WTC11 (cell line): ENCODE measurements around the gene RNU5B-1. TPM values are rescaled to one million over a fixed set of nuclear protein-coding genes. Genes with fewer than 3 reads are reported as not detected.
A peak's percentile ranks its signal among the peaks of the same experiment; 100 is the strongest.

Experiments
- ATAC-seq: fragments of 200-7000 bp; cut with Tn5 transposase; 2 replicates; pipeline ENCODE4 v1.10.0; 2021; ENCODE audit warnings: mild to moderate bottlenecking, moderate library complexity
- CTCF ChIA-PET: fragments of 300-600 bp; sonication (Branson Sonifier 250); formaldehyde crosslinking; loops from one replicate; lab custom pipeline; 2021; ENCODE audit warnings: antibody characterized with exemption; lab: Charles Lee
- POLR2A ChIA-PET: fragments of 350-600 bp; sonication (Branson Sonifier 250); formaldehyde crosslinking; loops from one replicate; lab custom pipeline; 2021; ENCODE audit warnings: antibody characterized with exemption; lab: Charles Lee
- DNase-seq: peaks from one replicate; pipeline ENCODE4 v3.0.0; 2021; ENCODE audit warnings: low spot score
- H3K27ac Mint-ChIP-seq: 2 replicates; pipeline ENCODE4 v1.8.0; 2021; ENCODE audit warnings: mixed read lengths
- H3K27me3 Mint-ChIP-seq: 2 replicates; pipeline ENCODE4 v1.8.0; 2021; ENCODE audit warnings: low read depth, mild to moderate bottlenecking, moderate library complexity, mixed read lengths
- H3K36me3 Mint-ChIP-seq: 2 replicates; pipeline ENCODE4 v1.8.0; 2021; ENCODE audit warnings: mixed read lengths
- H3K4me1 Mint-ChIP-seq: 2 replicates; pipeline ENCODE4 v1.8.0; 2022; ENCODE audit warnings: mixed read lengths
- H3K4me3 Mint-ChIP-seq: 2 replicates; pipeline ENCODE4 v1.8.0; 2021; ENCODE audit warnings: mild to moderate bottlenecking, moderate library complexity, mixed read lengths
- H3K9me3 Mint-ChIP-seq: 2 replicates; pipeline ENCODE4 v1.8.0; 2021; ENCODE audit warnings: mixed read lengths
- ATF6 ChIP-seq: sonication (generic); formaldehyde crosslinking; IDR thresholded peaks from 2 replicates; pipeline ENCODE4 v1.8.1; 2023; ENCODE audit warnings: mild to moderate bottlenecking, missing genetic modification reagents
- CREM ChIP-seq: sonication (generic); formaldehyde crosslinking; IDR thresholded peaks from 2 replicates; pipeline ENCODE4 v1.8.1; 2022; ENCODE audit warnings: mild to moderate bottlenecking, missing genetic modification reagents, moderate library complexity
- FOXK1 ChIP-seq: sonication (generic); formaldehyde crosslinking; IDR thresholded peaks from 2 replicates; pipeline ENCODE4 v1.8.0; 2022; ENCODE audit warnings: mild to moderate bottlenecking, moderate library complexity, missing genetic modification reagents
- GRHL2 ChIP-seq: fragments of 250-450 bp; sonication (Bioruptor Pico); IDR thresholded peaks from 2 replicates; pipeline ENCODE4 v1.8.0; 2022; ENCODE audit warnings: mild to moderate bottlenecking, moderate library complexity; ENCODE audit not compliant: insufficient replicate concordance, severe bottlenecking
- OVOL2 ChIP-seq: fragments of 250-450 bp; sonication (Bioruptor Pico); IDR thresholded peaks from 2 replicates; pipeline ENCODE4 v1.9.0; 2021; ENCODE audit warnings: mild to moderate bottlenecking, borderline replicate concordance
- PRRX2 ChIP-seq: fragments of 250-450 bp; sonication (Bioruptor Pico); IDR thresholded peaks from 2 replicates; pipeline ENCODE4 v1.8.0; 2021; ENCODE audit warnings: mild to moderate bottlenecking
- RELA ChIP-seq: sonication (generic); formaldehyde crosslinking; IDR thresholded peaks from 2 replicates; pipeline ENCODE4 v1.8.1; 2022; ENCODE audit warnings: missing genetic modification reagents, mild to moderate bottlenecking, borderline replicate concordance
- SMAD3 ChIP-seq: sonication (generic); formaldehyde crosslinking; IDR thresholded peaks from 2 replicates; pipeline ENCODE4 v1.8.0; 2022; ENCODE audit warnings: missing genetic modification reagents, mild to moderate bottlenecking, borderline replicate concordance
- SP1 ChIP-seq: sonication (generic); formaldehyde crosslinking; conservative IDR thresholded peaks from 2 replicates; pipeline ENCODE4 v1.8.1; 2022; ENCODE audit warnings: missing genetic modification reagents
- TCF7 ChIP-seq: sonication (generic); formaldehyde crosslinking; IDR thresholded peaks from 2 replicates; pipeline ENCODE4 v1.8.0; 2022; ENCODE audit warnings: mild to moderate bottlenecking, low read depth, missing genetic modification reagents, moderate library complexity
- ZNF121 ChIP-seq: sonication (generic); formaldehyde crosslinking; IDR thresholded peaks from 2 replicates; pipeline ENCODE4 v1.8.0; 2023; ENCODE audit warnings: missing genetic modification reagents
- ZNF281 ChIP-seq: sonication (generic); formaldehyde crosslinking; IDR thresholded peaks from 2 replicates; pipeline ENCODE4 v1.8.0; 2023; ENCODE audit warnings: mild to moderate bottlenecking, missing genetic modification reagents
- ZNF317 ChIP-seq: sonication (generic); formaldehyde crosslinking; IDR thresholded peaks from 2 replicates; pipeline ENCODE4 v1.8.1; 2023; ENCODE audit warnings: low read depth, mild to moderate bottlenecking, moderate library complexity, missing genetic modification reagents, borderline replicate concordance
- ZNF416 ChIP-seq: fragments of 250-450 bp; sonication (Bioruptor Pico); IDR thresholded peaks from 2 replicates; pipeline ENCODE4 v1.9.0; 2021; ENCODE audit warnings: mild to moderate bottlenecking, inconsistent platforms
- total RNA-seq: library from RNA; stranded (reverse); gene quantifications from 3 replicates; pipeline ENCODE4 v1.2.3, GENCODE V29; 2021
- TF ChIP-seq, protein P1 (sequence below): sonication (generic); formaldehyde crosslinking; conservative IDR thresholded peaks from 2 replicates; pipeline ENCODE4 v1.8.1; 2022; ENCODE audit warnings: mild to moderate bottlenecking, missing genetic modification reagents
- TF ChIP-seq, protein P2 (sequence below): sonication (generic); formaldehyde crosslinking; IDR thresholded peaks from 2 replicates; pipeline ENCODE4 v1.8.1; 2023; ENCODE audit warnings: mild to moderate bottlenecking, missing genetic modification reagents, borderline replicate concordance
- TF ChIP-seq, protein P3 (sequence below): sonication (generic); formaldehyde crosslinking; IDR thresholded peaks from 2 replicates; pipeline ENCODE4 v1.8.1; 2022; ENCODE audit warnings: low read depth, mild to moderate bottlenecking, moderate library complexity, missing genetic modification reagents, borderline replicate concordance
- TF ChIP-seq, protein P4 (sequence below): sonication (generic); formaldehyde crosslinking; IDR thresholded peaks from 2 replicates; pipeline ENCODE4 v1.8.0; 2022; ENCODE audit warnings: mild to moderate bottlenecking, missing genetic modification reagents
- TF ChIP-seq, protein P5 (sequence below): fragments of 250-450 bp; sonication (Bioruptor Pico); IDR thresholded peaks from 2 replicates; pipeline ENCODE4 v1.8.0; 2021; ENCODE audit warnings: mild to moderate bottlenecking

Gene RNU5B-1
- total RNA-seq, 1 experiment from 2014 or later = not detected

DNA sequence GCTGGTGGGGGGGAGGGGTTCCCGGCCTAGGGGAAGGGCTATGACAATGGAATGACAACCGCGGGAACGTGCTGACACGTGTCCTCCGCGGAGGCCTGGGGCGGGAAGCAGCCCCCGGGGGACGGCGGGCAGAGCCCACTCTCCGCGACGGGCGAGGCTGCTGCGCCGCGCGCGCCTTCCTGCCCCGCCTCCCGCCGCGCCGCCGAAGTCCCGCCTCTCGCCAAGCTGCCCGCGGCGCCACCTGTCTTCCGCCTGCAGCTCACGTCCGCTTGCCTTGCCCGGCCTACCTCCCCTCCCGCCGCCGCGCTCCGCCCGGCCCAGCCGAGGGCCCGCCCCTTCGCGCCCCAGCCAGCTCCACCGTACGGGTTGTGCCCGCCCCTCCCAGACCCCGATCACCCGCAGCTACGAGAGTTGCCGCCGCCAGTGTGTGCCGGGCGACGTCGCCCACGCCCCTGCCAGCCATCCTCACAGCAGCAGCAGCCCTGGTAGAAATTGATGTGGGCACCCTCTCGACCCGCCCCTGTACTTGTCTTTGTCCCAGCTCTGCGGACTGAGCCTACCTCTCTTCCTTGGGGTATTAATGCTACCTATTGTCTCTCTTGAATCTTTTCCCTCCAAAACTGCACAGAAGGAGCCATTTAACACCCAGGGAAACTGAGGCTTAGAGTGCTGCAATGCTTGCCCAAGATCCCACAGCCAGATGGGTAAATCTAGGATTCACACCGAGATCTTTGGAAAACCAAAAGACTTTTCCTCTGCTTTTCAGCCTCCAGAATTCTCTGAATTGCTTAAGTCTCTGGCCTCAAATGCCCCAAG, 17.6 kb upstream of the RNU5B-1 start, which contains the start of gene PARP16:
Gene PARP16 (minus strand): TSS at position 180 of the 816 bp plus-strand sequence. CDS start 457 bp downstream, outside the sequence.
- peak; percentile 95 for DNase-seq
- H3K36me3 Mint-ChIP-seq = no peaks in the 10 kb centered on the region
- no peak for TF ChIP-seq ZNF281 (CRISPR knock-in tag)
- TF ChIP-seq ATF6 (CRISPR knock-in tag) = no peak
- TF ChIP-seq, protein P1, sequence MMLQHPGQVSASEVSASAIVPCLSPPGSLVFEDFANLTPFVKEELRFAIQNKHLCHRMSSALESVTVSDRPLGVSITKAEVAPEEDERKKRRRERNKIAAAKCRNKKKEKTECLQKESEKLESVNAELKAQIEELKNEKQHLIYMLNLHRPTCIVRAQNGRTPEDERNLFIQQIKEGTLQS = no peak
- TF ChIP-seq SP1 (CRISPR knock-in tag) = peak; percentile 84
- no peak for TF ChIP-seq SMAD3 (CRISPR knock-in tag)
- no peak for TF ChIP-seq GRHL2 (CRISPR knock-in tag)
- TF ChIP-seq, protein P2, sequence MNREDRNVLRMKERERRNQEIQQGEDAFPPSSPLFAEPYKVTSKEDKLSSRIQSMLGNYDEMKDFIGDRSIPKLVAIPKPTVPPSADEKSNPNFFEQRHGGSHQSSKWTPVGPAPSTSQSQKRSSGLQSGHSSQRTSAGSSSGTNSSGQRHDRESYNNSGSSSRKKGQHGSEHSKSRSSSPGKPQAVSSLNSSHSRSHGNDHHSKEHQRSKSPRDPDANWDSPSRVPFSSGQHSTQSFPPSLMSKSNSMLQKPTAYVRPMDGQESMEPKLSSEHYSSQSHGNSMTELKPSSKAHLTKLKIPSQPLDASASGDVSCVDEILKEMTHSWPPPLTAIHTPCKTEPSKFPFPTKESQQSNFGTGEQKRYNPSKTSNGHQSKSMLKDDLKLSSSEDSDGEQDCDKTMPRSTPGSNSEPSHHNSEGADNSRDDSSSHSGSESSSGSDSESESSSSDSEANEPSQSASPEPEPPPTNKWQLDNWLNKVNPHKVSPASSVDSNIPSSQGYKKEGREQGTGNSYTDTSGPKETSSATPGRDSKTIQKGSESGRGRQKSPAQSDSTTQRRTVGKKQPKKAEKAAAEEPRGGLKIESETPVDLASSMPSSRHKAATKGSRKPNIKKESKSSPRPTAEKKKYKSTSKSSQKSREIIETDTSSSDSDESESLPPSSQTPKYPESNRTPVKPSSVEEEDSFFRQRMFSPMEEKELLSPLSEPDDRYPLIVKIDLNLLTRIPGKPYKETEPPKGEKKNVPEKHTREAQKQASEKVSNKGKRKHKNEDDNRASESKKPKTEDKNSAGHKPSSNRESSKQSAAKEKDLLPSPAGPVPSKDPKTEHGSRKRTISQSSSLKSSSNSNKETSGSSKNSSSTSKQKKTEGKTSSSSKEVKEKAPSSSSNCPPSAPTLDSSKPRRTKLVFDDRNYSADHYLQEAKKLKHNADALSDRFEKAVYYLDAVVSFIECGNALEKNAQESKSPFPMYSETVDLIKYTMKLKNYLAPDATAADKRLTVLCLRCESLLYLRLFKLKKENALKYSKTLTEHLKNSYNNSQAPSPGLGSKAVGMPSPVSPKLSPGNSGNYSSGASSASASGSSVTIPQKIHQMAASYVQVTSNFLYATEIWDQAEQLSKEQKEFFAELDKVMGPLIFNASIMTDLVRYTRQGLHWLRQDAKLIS (CRISPR knock-in tag) = no peak
- no peak for TF ChIP-seq OVOL2 (CRISPR knock-in tag)
- TF ChIP-seq ZNF121 (CRISPR knock-in tag) = no peak
- TF ChIP-seq CREM (CRISPR knock-in tag) = no peak
- no peak for TF ChIP-seq RELA
- TF ChIP-seq PRRX2 (CRISPR knock-in tag) = no peak
- TF ChIP-seq, protein P3, sequence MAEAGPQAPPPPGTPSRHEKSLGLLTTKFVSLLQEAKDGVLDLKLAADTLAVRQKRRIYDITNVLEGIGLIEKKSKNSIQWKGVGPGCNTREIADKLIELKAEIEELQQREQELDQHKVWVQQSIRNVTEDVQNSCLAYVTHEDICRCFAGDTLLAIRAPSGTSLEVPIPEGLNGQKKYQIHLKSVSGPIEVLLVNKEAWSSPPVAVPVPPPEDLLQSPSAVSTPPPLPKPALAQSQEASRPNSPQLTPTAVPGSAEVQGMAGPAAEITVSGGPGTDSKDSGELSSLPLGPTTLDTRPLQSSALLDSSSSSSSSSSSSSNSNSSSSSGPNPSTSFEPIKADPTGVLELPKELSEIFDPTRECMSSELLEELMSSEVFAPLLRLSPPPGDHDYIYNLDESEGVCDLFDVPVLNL = peak; percentile 69; the same call in 1 of the 2 replicates
- TF ChIP-seq, protein P4, sequence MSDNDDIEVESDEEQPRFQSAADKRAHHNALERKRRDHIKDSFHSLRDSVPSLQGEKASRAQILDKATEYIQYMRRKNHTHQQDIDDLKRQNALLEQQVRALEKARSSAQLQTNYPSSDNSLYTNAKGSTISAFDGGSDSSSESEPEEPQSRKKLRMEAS (CRISPR knock-in tag) = peak; percentile 15; the same call in 1 of the 2 replicates
- TF ChIP-seq, protein P5, sequence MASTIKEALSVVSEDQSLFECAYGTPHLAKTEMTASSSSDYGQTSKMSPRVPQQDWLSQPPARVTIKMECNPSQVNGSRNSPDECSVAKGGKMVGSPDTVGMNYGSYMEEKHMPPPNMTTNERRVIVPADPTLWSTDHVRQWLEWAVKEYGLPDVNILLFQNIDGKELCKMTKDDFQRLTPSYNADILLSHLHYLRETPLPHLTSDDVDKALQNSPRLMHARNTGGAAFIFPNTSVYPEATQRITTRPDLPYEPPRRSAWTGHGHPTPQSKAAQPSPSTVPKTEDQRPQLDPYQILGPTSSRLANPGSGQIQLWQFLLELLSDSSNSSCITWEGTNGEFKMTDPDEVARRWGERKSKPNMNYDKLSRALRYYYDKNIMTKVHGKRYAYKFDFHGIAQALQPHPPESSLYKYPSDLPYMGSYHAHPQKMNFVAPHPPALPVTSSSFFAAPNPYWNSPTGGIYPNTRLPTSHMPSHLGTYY (CRISPR knock-in tag) = no peak
- no peak for TF ChIP-seq ZNF416 (CRISPR knock-in tag)
- no peak for TF ChIP-seq ZNF317
- TF ChIP-seq TCF7 (CRISPR knock-in tag) = no peak
- no peak for TF ChIP-seq FOXK1 (CRISPR knock-in tag)

More for the DNA sequence above, 17.6 kb upstream of the RNU5B-1 start, which contains the start of gene PARP16:
- H3K27me3 Mint-ChIP-seq = peaks cover 36% of the 10 kb centered on the region
- ATAC-seq = peak; percentile 97
- H3K4me1 Mint-ChIP-seq = peaks cover 17% of the 10 kb centered on the region
- H3K27ac Mint-ChIP-seq = peak within 1 kb of the TSS; percentile 83
- H3K4me3 Mint-ChIP-seq = peak within 1 kb of the TSS; percentile 76
- ChIA-PET POLR2A (interaction anchor here (0.5 to 2.6 kb wide), 9 partner anchors 13 to 587 kb away, joined by 3 to 16 read pairs (median 6); partner anchors contain the start of genes CLPX and RNU5B-1), CTCF (interaction anchor here (0.5 to 2.9 kb wide), 33 partner anchors 8 to 639 kb away, joined by 3 to 21 read pairs (median 5); partner anchors contain the start of genes CILP, CLPX, IGDCC4 and RNU5B-1)
- H3K9me3 Mint-ChIP-seq = no peaks in the 10 kb centered on the region
